A673 (cell line): ENCODE results near the gene SCUBE1. TPM values are rescaled to one million over a fixed set of nuclear protein-coding genes. Genes with fewer than 3 reads are reported as not detected.
A peak's percentile ranks its signal among the peaks of the same experiment; 100 is the strongest.

Experiments used
- BruUV-seq: library from RNA; stranded (reverse); fragments of 400-500 nt; replicated peaks from 2 replicates; lab custom pipeline; 2021; lab: Mats Ljungman, UMichigan
- CTCF ChIA-PET: fragments of 300-600 bp; sonication (Branson Sonifier 250); formaldehyde crosslinking; loops from one replicate; lab custom pipeline; 2022; ENCODE audit warnings: antibody characterized with exemption; lab: Charles Lee
- POLR2A ChIA-PET: fragments of 300-600 bp; sonication (Branson Sonifier 250); formaldehyde crosslinking; loops from one replicate; lab custom pipeline; 2022; ENCODE audit warnings: antibody characterized with exemption; ENCODE audit not compliant: low non-redundant PET; lab: Charles Lee
- DNase-seq: peaks from one replicate; pipeline ENCODE4 v3.0.0-alpha.2; 2015; ENCODE audit warnings: low spot score
- H3K27ac ChIP-seq: fragments of 200-600 bp; sonication (generic); 2 replicates; pipeline ENCODE4 v1.5.1; 2016; ENCODE audit warnings: mixed run types, low read depth, mild to moderate bottlenecking, mixed read lengths, antibody characterized with exemption, low read length; ENCODE audit not compliant: poor library complexity, severe bottlenecking
- H3K27me3 ChIP-seq: fragments of 200-600 bp; sonication (generic); replicated peaks from 2 replicates; pipeline ENCODE4 v1.6.1; 2017; ENCODE audit warnings: mixed run types, low read depth, mild to moderate bottlenecking, mixed read lengths, antibody characterized with exemption, low read length; ENCODE audit not compliant: insufficient read depth, poor library complexity
- H3K36me3 ChIP-seq: fragments of 200-600 bp; sonication (generic); 2 replicates; pipeline ENCODE4 v1.6.1; 2016; ENCODE audit warnings: mixed run types, mild to moderate bottlenecking, mixed read lengths, antibody characterized with exemption, low read length; ENCODE audit not compliant: insufficient read depth, poor library complexity, severe bottlenecking
- H3K4me1 ChIP-seq: fragments of 200-600 bp; sonication (generic); 2 replicates; pipeline ENCODE4 v1.6.1; 2017; ENCODE audit warnings: mixed run types, mild to moderate bottlenecking, mixed read lengths, antibody characterized with exemption, low read length; ENCODE audit not compliant: insufficient read depth, poor library complexity, severe bottlenecking
- H3K4me3 ChIP-seq: fragments of 200-600 bp; sonication (generic); 2 replicates; pipeline ENCODE4 v1.5.1; 2016; ENCODE audit warnings: low read depth, mixed run types, mild to moderate bottlenecking, mixed read lengths, low read length; ENCODE audit not compliant: poor library complexity, severe bottlenecking
- H3K9me3 ChIP-seq: fragments of 200-600 bp; sonication (generic); 2 replicates; pipeline ENCODE4 v1.6.1; 2016; ENCODE audit warnings: mixed run types, low read depth, mild to moderate bottlenecking, mixed read lengths, antibody characterized with exemption, low read length; ENCODE audit not compliant: poor library complexity, severe bottlenecking
- CTCF ChIP-seq: fragments of 300-800, 200-600 bp; sonication (generic); conservative IDR thresholded peaks from 2 replicates; pipeline ENCODE4 v1.5.1; 2017; ENCODE audit warnings: low read depth, mild to moderate bottlenecking, antibody characterized with exemption, low read length, moderate library complexity, mixed read lengths
- EZH2 ChIP-seq: fragments of 200-600 bp; sonication (generic); IDR thresholded peaks from 2 replicates; pipeline ENCODE4 v1.6.1; 2017; ENCODE audit warnings: borderline replicate concordance, low read depth, mild to moderate bottlenecking, mixed read lengths, antibody characterized with exemption, low read length; ENCODE audit not compliant: poor library complexity, severe bottlenecking
- intact Hi-C: fragments of 100-400 bp; cut with micrococcal nuclease; formaldehyde crosslinking; loops from one replicate; pipeline ENCODE4 v1.10.0; 2022; ENCODE audit not compliant: unreplicated experiment
- total RNA-seq: library from RNA; stranded (reverse); gene quantifications from 2 replicates; pipeline ENCODE4 v1.2.3, GENCODE V29; 2021

The SCUBE1 gene
- total RNA-seq, 1 experiment from 2014 or later, result 0.24 TPM

GRCh38 chr22:43344520-43344787 is 1.3 kb upstream of the SCUBE1 start:
- Histone ChIP-seq H3K4me3 (no peak overlapping the region), H3K36me3 (no peaks in the 10 kb centered on the region), H3K27ac (no peak overlapping the region), H3K27me3 (peaks cover 47% of the 10 kb centered on the region), H3K4me1 (no peaks in the 10 kb centered on the region), H3K9me3 (no peaks in the 10 kb centered on the region)
- ChIA-PET POLR2A (no interaction called here), CTCF (interaction anchor here (0.6 to 1.7 kb wide), 4 partner anchors 13 to 116 kb away, joined by 3 read pairs; no protein-coding TSS in a partner anchor)
- BruUV-seq, result no TSS peak
- no peak for DNase-seq
- intact Hi-C loops, result no loop called here
- TF ChIP-seq CTCF (no peak), EZH2 (no peak)

- intact Hi-C loops, result no loop called here
- CTCF ChIA-PET, result interaction anchor here (0.6 to 1.7 kb wide), 5 partner anchors 13 to 115 kb away, joined by 3 read pairs; no protein-coding TSS in a partner anchor
- H3K4me3 ChIP-seq, result no peak overlapping the region
- no peak overlapping the region for H3K27ac ChIP-seq
- H3K27me3 ChIP-seq, result peaks cover 48% of the 10 kb centered on the region
- DNase-seq, result no peak
- H3K4me1 ChIP-seq, result no peaks in the 10 kb centered on the region
- H3K36me3 ChIP-seq, result no peaks in the 10 kb centered on the region
- no peak for TF ChIP-seq CTCF
- TF ChIP-seq EZH2, result no peak
- BruUV-seq, result no TSS peak
- POLR2A ChIA-PET, result no interaction called here
- no peaks in the 10 kb centered on the region for H3K9me3 ChIP-seq
Measured at GRCh38 chr22:43343670-43344519, 723 bp upstream of the SCUBE1 start.

GRCh38 chr22:43342347-43343261 is 568 bp downstream of the SCUBE1 start:
- peak overlapping the region; percentile 12 for H3K4me3 ChIP-seq
- H3K9me3 ChIP-seq, result no peaks in the 10 kb centered on the region
- TF ChIP-seq EZH2 (peak; percentile 84), CTCF (no peak)
- H3K27me3 ChIP-seq, result peaks cover 59% of the 10 kb centered on the region
- H3K4me1 ChIP-seq, result no peaks in the 10 kb centered on the region
- no peak overlapping the region for H3K27ac ChIP-seq
- H3K36me3 ChIP-seq, result no peaks in the 10 kb centered on the region
- intact Hi-C loops, result no loop called here
- ChIA-PET CTCF (interaction anchor here (1.0 kb wide), 1 partner anchor 68 kb away, joined by 3 read pairs; no protein-coding TSS in a partner anchor), POLR2A (no interaction called here)
- no peak for DNase-seq
- no TSS peak for BruUV-seq
